Naive B cell (primary cell): ENCODE data around the gene HERC6. TPM values are rescaled to one million over a fixed set of nuclear protein-coding genes. Genes with fewer than 3 reads are reported as not detected.
"Not testable (repeated sequence)": the region's sequence is repeated elsewhere in the genome, so short reads cannot be mapped to it uniquely, and the experiment has no call there.

Experiments used
- ATAC-seq, 2 donors: fragments of 150-1000 bp; cut with Tn5 transposase; 2 replicates each; pipeline ENCODE4 v1.10.0; 2021; ENCODE audit warnings: low read depth in 2 of 2, mild to moderate bottlenecking in 2 of 2, moderate library complexity in 2 of 2
- DNase-seq: peaks from one replicate; pipeline ENCODE4 v3.0.0; 2022
- H3K27ac Mint-ChIP-seq, 6 donors: one replicate each; pipeline ENCODE4 v1.8.0; 2020 to 2022; ENCODE audit warnings: mild to moderate bottlenecking in 6 of 6, mixed read lengths in 6 of 6, moderate library complexity in 5 of 6, inconsistent platforms in 2 of 6
- H3K27me3 Mint-ChIP-seq, 3 donors: one replicate each; pipeline ENCODE4 v1.8.0; 2021 to 2022; ENCODE audit warnings: mixed read lengths in 3 of 3, mild to moderate bottlenecking in 1 of 3
- H3K36me3 Mint-ChIP-seq, 2 donors: one replicate each; pipeline ENCODE4 v1.8.0; 2020 to 2022; ENCODE audit warnings: mixed read lengths in 2 of 2, inconsistent platforms in 1 of 2, mild to moderate bottlenecking in 1 of 2
- H3K4me1 Mint-ChIP-seq, 3 donors: one replicate each; pipeline ENCODE4 v1.8.0; 2020 to 2022; ENCODE audit warnings: mixed read lengths in 3 of 3, inconsistent platforms in 1 of 3, mild to moderate bottlenecking in 1 of 3, moderate library complexity in 1 of 3
- H3K4me3 Mint-ChIP-seq, 8 donors: one replicate each; pipeline ENCODE4 v1.8.0; 2020 to 2022; ENCODE audit warnings: mild to moderate bottlenecking in 8 of 8, mixed read lengths in 8 of 8, moderate library complexity in 8 of 8, inconsistent platforms in 2 of 8
- H3K9me3 Mint-ChIP-seq, 7 donors: one replicate each; pipeline ENCODE4 v1.8.0; 2020 to 2022; ENCODE audit warnings: mixed read lengths in 7 of 7, mild to moderate bottlenecking in 5 of 7, inconsistent platforms in 2 of 7, moderate library complexity in 1 of 7
- polyA plus RNA-seq, 6 donors: library from polyadenylated mRNA; unstranded; fragments of 300-500 nt; fragmentation: Illumina TruSeq; gene quantifications; one replicate each; pipeline ENCODE4 v1.2.3, GENCODE V29; 2021; ENCODE audit warnings: low read depth in 6 of 6

Gene HERC6
- polyA plus RNA-seq, 6 donors from 2014 or later, result 6.7 to 11.9 (median 10.0) TPM; not detected in 1

DNA sequence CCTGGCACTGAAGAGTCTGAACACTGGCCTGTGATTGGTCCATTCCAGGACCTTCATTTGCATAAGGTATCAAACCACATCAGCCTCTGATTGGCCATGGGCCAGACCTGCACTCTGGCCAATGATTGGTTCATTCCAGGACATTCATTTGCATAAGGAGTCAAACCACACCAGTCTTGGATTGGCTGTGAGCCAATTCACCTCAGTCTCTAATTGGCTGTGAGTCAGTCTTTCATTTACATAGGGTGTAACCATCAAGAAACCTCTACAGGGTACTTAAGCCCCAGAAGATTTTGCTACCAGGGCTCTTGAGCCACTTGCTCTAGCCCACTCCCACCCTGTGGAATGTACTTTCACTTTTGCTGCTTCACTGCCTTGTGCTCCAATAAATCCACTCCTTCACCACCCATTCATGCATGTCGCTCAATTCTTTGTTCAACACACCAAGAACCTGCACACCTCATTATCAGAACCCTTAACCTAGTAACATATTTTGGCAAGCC lies 64.1 kb downstream of the HERC6 start:
- peak overlapping the region in 1 of 6 donors; percentile 58 for H3K27ac Mint-ChIP-seq
- no peaks in the 10 kb centered on the region for H3K4me1 Mint-ChIP-seq
- DNase-seq (no peak), ATAC-seq (no peak)
- H3K36me3 Mint-ChIP-seq, result peaks cover 15 to 28% of the 10 kb centered on the region in 2 donors
- peaks cover 0 to 2% (median 0%) of the 10 kb centered on the region in 7 donors for H3K9me3 Mint-ChIP-seq
- no peak overlapping the region for H3K4me3 Mint-ChIP-seq
- no peaks in the 10 kb centered on the region for H3K27me3 Mint-ChIP-seq

DNA sequence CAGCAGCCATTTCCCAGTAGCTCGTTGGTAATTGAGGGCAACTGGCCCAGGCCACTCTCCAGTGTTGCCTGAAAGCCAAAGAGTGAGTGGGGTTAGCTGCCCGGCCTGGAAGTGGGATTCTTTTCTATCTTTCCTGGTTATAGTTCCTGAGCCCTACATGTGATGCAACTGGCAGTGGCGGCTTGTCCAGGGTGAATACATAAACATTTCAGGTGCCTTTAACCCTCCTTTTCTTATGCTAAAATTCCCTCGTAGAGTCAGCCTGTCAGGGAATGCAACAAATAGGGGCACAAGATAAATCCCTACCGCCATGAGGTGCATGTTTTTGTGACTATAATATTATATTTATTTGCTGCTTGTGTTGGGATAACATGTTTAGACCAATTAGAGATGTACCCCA lies 64.8 kb downstream of the HERC6 start:
- Mint-ChIP-seq H3K9me3 (peaks cover 0 to 2% (median 0%) of the 10 kb centered on the region in 7 donors), H3K27ac (no peak overlapping the region), H3K4me3 (no peak overlapping the region), H3K36me3 (peaks cover 15 to 28% of the 10 kb centered on the region in 2 donors), H3K27me3 (no peaks in the 10 kb centered on the region), H3K4me1 (no peaks in the 10 kb centered on the region)
- ATAC-seq (no peak), DNase-seq (no peak)

DNA sequence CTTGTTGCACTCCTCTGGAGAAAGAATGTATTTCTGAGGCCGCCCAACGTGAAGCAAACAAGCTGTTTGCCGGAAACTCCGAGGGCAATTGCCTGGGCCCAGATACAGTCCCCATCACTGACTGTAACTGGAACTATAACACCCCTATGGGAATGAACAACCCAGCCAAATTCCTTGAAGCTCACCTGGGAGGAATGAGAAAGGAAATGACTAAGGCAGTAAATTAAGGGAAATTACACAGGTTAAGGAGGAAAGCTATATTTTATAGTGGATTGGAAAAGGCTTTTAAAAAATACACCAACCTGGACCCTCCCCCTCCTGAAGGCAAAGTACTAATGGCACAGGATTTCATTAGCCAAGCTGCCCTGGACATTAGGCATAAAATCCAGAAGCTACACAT lies 66.6 kb downstream of the HERC6 start:
- DNase-seq, result no peak
- no peak overlapping the region for H3K4me3 Mint-ChIP-seq
- H3K4me1 Mint-ChIP-seq, result no peaks in the 10 kb centered on the region
- H3K9me3 Mint-ChIP-seq, result peaks cover 0 to 2% (median 0%) of the 10 kb centered on the region in 7 donors
- no peak overlapping the region for H3K27ac Mint-ChIP-seq
- peaks cover 15 to 22% of the 10 kb centered on the region in 2 donors for H3K36me3 Mint-ChIP-seq
- ATAC-seq, result no peak
- no peaks in the 10 kb centered on the region for H3K27me3 Mint-ChIP-seq

DNA sequence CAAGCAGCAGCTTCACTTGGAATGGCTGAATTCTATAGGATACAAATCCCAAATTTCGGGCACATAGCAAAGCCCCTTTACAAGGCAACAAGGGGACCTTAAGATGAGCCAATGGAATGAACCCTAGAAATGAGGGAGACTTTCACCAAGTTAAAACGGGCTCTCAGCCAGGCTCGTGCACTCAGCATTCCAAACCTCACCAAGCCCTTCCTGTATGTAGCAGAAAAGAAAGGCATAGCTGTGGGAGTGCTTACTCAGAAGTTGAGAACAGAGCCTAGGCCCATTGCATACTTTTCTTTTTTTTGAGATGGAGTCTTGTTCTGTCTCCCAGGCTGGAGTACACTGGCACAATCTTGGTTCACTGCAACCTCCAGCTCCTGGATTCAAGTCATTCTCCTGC lies 67.5 kb downstream of the HERC6 start:
- peaks cover 0 to 2% (median 0%) of the 10 kb centered on the region in 7 donors for H3K9me3 Mint-ChIP-seq
- H3K27me3 Mint-ChIP-seq, result no peaks in the 10 kb centered on the region
- DNase-seq (no peak), ATAC-seq (no peak)
- H3K27ac Mint-ChIP-seq, result no peak overlapping the region
- peaks cover 15 to 18% of the 10 kb centered on the region in 2 donors for H3K36me3 Mint-ChIP-seq
- no peak overlapping the region for H3K4me3 Mint-ChIP-seq
- no peaks in the 10 kb centered on the region for H3K4me1 Mint-ChIP-seq

DNA sequence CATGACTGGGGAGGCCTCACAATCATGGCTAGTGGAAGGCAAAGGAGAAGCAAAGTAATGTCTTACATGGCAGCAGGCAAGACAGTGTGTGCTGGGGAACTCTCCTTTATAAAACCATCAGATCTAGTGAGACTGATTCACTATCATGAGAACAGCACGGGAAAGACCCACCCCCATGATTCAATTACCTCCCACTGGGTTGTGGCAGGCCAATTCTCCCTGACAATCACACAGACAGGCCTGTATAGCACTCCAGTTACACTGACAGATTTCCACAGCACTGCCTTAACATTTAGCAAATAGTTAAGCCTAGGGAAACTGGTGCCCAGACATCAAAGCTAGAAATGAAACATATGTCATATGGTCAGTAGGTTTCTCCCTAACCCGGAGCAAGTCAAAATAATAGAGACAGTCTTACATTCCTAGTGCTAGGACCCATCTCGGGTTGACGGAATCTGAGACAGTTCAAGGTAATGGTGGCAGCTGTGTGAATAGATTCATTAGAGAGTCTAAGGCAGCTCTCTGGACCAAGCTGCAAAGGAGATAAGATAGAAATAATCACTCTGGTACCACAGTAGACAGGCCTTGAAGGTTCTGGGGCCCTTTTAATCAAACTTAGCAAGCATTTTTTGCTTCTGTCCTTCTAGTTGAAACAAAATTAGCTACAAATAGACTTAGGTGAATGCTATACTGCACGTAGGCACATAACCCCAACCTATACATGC lies 68.9 kb downstream of the HERC6 start:
- H3K36me3 Mint-ChIP-seq, result peaks cover 4 to 9% of the 10 kb centered on the region in 2 donors
- ATAC-seq, result no peak
- no peaks in the 10 kb centered on the region for H3K4me1 Mint-ChIP-seq
- no peak overlapping the region for H3K27ac Mint-ChIP-seq
- H3K27me3 Mint-ChIP-seq, result no peaks in the 10 kb centered on the region
- H3K9me3 Mint-ChIP-seq, result peaks cover 0 to 2% (median 0%) of the 10 kb centered on the region in 7 donors
- DNase-seq, result no peak
- no peak overlapping the region for H3K4me3 Mint-ChIP-seq

DNA sequence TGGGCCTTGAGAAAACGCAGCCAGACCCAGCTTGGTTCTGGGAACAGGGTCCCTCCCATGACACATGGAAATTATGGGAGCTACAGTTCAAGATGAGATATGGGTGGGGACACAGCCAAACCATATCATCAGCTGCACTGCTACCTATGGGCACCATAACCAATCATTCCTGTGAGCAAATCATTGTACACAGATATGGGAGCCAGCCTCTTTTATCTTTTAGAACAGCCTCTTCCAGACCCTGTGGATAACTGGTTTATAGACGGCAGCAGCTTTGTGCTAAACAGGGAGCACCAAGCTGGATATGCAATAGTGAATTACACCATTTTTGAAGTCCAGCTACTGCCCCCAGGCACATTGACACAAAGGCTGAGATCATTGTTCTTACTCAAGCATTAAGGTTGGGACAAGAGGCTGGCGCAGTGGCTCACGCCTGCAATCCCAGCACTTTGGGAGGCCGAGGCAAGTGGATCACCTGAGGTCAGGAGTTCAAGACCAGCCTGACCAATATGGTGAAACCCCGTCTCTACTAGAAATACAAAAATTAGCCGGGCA lies 69.6 kb downstream of the HERC6 start:
- DNase-seq, ATAC-seq, H3K27me3 Mint-ChIP-seq, H3K4me3 Mint-ChIP-seq, H3K9me3 Mint-ChIP-seq, H3K36me3 Mint-ChIP-seq, H3K27ac Mint-ChIP-seq, H3K4me1 Mint-ChIP-seq: not testable (repeated sequence)

DNA sequence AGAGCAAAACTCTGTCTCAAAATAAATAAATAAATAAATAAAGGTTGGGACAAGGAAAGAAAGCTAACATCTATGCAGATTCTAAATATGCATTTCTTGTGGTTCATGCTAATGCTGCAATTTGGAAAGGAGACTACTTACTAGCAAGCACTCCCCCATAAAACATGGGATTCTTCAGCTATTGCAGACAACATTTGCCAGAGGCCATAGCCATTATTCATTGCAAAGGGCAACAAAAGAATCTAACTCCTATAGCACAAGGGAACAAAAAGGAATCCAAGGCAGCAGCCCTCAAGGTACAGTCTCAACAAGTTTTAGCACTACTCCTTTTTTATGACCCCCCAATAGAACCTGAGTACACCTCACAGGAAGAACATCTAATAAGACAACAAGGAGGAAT lies 70.2 kb downstream of the HERC6 start:
- no peak overlapping the region for H3K27ac Mint-ChIP-seq
- H3K9me3 Mint-ChIP-seq, result no peaks in the 10 kb centered on the region
- no peak for ATAC-seq

DNA sequence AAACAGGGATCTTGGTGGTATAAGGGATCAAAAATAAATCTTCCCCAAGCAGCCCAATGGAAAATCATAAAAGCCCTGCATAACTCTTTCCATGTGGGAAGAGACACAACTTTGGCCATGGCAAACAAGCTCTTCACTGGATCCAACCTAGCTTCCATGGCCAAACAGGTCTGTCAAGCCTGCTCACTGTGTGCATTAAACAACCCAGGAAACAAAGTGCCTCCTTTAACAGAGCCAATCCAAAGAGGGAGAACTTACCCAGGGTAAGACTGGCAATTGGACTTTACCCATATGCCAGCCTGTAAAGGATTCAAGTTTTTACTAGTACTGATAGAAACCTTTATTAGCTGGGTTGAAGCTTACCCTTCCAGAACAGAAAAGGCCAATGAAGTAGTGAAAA lies 70.6 kb downstream of the HERC6 start:
- ATAC-seq (no peak), DNase-seq (no peak)
- no peaks in the 10 kb centered on the region for H3K4me1 Mint-ChIP-seq
- H3K27me3 Mint-ChIP-seq, result no peaks in the 10 kb centered on the region
- H3K4me3 Mint-ChIP-seq, result no peak overlapping the region
- H3K27ac Mint-ChIP-seq, result no peak overlapping the region
- H3K36me3 Mint-ChIP-seq, result no peaks in the 10 kb centered on the region
- no peaks in the 10 kb centered on the region for H3K9me3 Mint-ChIP-seq

More for the DNA sequence above, 70.2 kb downstream of the HERC6 start:
- H3K4me3 Mint-ChIP-seq, result no peak overlapping the region
- no peaks in the 10 kb centered on the region for H3K36me3 Mint-ChIP-seq
- H3K4me1 Mint-ChIP-seq, result no peaks in the 10 kb centered on the region
- DNase-seq, result no peak
- no peaks in the 10 kb centered on the region for H3K27me3 Mint-ChIP-seq

DNA sequence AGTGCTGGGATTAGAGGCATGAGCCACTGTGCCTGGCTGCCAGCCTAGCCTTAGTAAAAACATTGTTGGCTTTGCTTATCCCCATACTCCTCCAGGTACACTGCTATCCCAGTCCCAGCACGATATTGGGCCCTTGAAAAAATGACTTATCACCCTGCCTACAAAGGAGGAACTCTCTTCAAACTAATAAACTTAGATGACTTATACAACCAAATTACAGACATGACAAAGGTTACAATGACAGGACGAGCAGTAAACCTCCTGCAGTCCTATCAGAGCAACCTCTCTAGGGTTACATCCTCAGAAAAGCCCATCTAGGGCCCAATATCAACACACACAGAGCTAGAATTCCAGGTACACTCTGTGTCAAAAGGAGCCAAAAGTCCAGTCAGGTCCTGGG lies 72.6 kb downstream of the HERC6 start:
- H3K9me3 Mint-ChIP-seq, result no peaks in the 10 kb centered on the region
- no peaks in the 10 kb centered on the region for H3K27me3 Mint-ChIP-seq
- H3K4me1 Mint-ChIP-seq, result peaks cover 0 to 5% (median 4%) of the 10 kb centered on the region in 3 donors
- H3K36me3 Mint-ChIP-seq, result no peaks in the 10 kb centered on the region
- no peak overlapping the region for H3K4me3 Mint-ChIP-seq
- ATAC-seq (no peak), DNase-seq (no peak)
- no peak overlapping the region for H3K27ac Mint-ChIP-seq

DNA sequence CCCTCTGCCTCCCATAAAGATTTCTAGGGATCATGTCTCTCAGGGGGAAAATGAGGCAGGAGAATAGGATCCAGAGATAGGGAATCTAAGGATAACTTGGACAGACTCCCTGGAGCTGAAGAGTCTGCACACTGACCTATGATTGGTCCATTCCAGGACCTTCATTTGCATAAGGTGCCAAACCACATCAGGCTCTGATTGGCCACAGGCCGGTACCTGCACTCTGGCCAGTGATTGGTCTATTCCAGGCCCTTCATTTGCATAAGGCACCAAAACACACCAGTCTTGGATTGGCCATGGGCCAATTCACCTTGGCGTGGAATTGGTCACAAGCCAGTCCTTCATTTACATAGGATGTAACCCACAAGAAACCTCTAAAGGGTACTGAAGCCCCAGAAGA lies 74.3 kb downstream of the HERC6 start:
- ATAC-seq, result no peak
- H3K4me1 Mint-ChIP-seq, result peaks cover 4 to 17% (median 15%) of the 10 kb centered on the region in 3 donors
- DNase-seq, result no peak
- H3K36me3 Mint-ChIP-seq, result peaks cover 4 to 7% of the 10 kb centered on the region in 2 donors
- H3K4me3 Mint-ChIP-seq, result peak overlapping the region in 1 of 8 donors; percentile 65
- no peaks in the 10 kb centered on the region for H3K27me3 Mint-ChIP-seq
- peaks cover 0 to 3% (median 0%) of the 10 kb centered on the region in 7 donors for H3K9me3 Mint-ChIP-seq
- H3K27ac Mint-ChIP-seq, result no peak overlapping the region

DNA sequence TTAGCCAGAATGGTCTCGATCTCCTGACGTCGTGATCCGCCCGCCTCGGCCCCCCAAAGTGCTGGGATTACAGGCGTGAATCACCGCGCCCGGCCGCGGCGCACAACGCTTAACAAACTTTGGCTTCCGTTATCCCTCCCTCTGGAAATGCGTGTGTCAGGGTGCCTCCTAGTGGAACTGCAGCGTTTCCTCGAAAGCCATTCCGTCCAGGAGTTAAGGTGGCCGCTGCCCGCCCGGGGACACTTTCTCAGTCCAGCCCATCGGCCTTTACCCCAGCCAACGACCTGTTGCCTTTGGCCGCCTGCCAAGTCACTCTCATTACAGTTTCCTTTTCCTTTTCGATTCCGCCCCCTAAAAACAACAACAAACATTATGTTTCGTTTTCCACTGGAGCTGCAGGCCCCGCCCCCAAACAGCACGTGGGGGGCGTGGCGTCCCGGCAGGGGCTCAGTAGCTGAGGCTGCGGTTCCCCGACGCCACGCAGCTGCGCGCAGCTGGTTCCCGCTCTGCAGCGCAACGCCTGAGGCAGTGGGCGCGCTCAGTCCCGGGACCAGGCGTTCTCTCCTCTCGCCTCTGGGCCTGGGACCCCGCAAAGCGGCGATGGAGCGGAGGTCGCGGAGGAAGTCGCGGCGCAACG lies 78.1 kb downstream of the HERC6 start, which contains the start of gene HERC5:
Gene HERC5, plus strand, starts transcription at position 450 of the 637 bp plus-strand sequence. Its CDS starts 151 bp downstream, at position 601.
- peak; percentile 94 to 95 for ATAC-seq
- H3K4me3 Mint-ChIP-seq, result peak within 1 kb of the TSS; percentile 88 to 100 (median 100)
- peaks cover 7 to 22% (median 18%) of the 10 kb centered on the region in 3 donors for H3K4me1 Mint-ChIP-seq
- peaks cover 4 to 7% of the 10 kb centered on the region in 2 donors for H3K36me3 Mint-ChIP-seq
- peak; percentile 95 for DNase-seq
- H3K9me3 Mint-ChIP-seq, result peaks cover 0 to 3% (median 0%) of the 10 kb centered on the region in 7 donors
- no peaks in the 10 kb centered on the region for H3K27me3 Mint-ChIP-seq
- peak within 1 kb of the TSS; percentile 93 to 100 (median 99) for H3K27ac Mint-ChIP-seq

DNA sequence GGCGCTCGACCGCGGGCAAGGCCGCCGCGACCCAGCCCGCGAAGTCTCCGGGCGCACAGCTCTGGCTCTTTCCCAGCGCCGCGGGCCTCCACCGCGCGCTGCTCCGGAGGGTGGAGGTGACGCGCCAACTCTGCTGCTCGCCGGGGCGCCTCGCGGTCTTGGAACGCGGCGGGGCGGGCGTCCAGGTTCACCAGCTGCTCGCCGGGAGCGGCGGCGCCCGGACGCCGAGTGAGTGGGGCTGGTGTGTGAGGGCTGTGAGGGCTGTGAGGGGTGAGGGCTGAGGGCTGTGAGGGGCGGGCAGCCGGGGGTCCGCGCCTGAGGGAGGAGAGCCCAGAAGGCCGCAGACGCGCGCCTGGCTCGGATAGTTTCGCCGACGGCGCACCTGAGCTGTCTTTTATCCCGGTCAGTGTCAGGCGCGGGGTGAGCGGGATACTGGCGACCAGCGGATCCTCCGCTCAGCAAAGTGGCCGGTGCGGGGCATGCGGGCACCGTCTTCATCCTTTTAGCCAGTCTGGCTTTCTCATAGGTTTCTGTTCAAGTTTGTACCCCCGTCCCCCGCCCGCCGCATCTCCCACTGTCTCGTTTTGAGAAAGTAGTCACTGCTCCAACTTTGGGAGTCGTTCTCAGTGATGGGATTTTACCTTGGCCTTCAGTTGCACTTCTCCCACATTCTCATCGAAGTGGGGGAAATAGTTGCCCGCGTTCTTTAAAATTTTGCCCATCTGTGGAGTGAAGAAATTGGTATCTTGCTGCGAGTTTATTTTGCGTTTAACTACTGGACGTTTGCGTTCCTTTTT lies 78.9 kb downstream of the HERC6 start:
- H3K27me3 Mint-ChIP-seq, result no peaks in the 10 kb centered on the region
- peak overlapping the region; percentile 84 to 93 (median 86) for H3K27ac Mint-ChIP-seq
- peak; percentile 47 to 48 for ATAC-seq
- peak; percentile 5 for DNase-seq
- H3K4me1 Mint-ChIP-seq, result peaks cover 7 to 22% (median 18%) of the 10 kb centered on the region in 3 donors
- H3K36me3 Mint-ChIP-seq, result peaks cover 7 to 9% of the 10 kb centered on the region in 2 donors
- peaks cover 0 to 3% (median 0%) of the 10 kb centered on the region in 7 donors for H3K9me3 Mint-ChIP-seq
- peak overlapping the region; percentile 88 to 100 (median 100) for H3K4me3 Mint-ChIP-seq
